EH (cell line): ENCODE measurements around the gene MORN1.
A peak's percentile ranks its signal among the peaks of the same experiment; 100 is the strongest.
"Not testable (repeated sequence)": the region's sequence is repeated elsewhere in the genome, so short reads cannot be mapped to it uniquely, and the experiment has no call there.

Experiments used
- DNase-seq: peaks from one replicate; pipeline ENCODE4 v3.0.0-alpha.2; 2015; ENCODE audit warnings: low read depth

Gene MORN1

DNA sequence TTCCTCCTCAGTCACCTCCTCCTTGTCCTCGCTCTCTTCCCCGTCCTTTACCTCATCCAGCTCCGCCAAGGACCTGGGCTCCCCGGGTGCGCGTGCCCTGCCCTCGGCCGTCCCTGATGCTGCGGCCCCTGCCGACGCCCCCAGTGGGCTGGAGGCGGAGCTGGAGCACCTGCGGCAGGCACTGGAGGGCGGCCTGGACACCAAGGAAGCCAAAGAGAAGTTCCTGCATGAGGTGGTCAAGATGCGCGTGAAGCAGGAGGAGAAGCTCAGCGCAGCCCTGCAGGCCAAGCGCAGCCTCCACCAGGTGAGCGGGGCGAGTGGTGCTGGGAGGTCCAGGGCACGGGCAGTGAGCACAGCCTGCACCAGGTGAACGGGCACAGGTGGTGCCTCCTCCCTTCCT lies 87.1 kb downstream of the MORN1 start:
- no peak for DNase-seq

GRCh38 chr1:2303781-2304180 lies 87.6 kb downstream of the MORN1 start:
- no peak for DNase-seq

GRCh38 chr1:2303016-2303775 lies 88.2 kb downstream of the MORN1 start:
- DNase-seq, result no peak

DNA sequence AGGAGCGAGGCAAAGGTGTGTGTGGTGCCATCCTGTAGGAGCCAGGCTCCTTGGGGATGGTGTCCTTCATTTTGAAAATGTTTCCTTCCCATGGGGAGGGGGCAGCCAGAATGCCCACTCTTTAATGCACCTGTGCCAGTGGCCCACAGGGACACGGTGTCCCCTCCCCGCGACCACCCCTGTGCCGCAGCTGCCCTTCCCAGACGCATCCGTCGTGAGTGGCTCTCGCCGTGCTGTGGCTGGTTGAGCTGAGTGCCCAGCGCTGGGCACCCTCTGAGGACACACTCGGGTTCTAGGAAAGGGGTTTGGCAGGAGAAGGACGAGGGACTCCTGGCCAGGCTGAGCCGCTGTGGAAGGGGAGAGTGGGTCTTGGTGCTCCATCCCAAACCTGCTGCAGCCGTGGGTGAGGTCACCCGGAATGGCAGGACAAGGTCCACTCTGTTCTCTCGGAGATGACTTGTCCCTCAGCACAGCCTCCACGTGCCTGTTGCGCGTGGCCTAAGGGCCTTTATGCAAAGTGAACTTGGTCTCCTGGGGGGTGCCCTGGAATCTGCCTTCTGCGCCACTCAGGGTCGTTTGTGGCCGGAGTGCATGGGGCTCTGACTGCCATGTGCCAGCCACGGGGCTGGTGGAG lies 88.9 kb downstream of the MORN1 start:
- no peak for DNase-seq

DNA sequence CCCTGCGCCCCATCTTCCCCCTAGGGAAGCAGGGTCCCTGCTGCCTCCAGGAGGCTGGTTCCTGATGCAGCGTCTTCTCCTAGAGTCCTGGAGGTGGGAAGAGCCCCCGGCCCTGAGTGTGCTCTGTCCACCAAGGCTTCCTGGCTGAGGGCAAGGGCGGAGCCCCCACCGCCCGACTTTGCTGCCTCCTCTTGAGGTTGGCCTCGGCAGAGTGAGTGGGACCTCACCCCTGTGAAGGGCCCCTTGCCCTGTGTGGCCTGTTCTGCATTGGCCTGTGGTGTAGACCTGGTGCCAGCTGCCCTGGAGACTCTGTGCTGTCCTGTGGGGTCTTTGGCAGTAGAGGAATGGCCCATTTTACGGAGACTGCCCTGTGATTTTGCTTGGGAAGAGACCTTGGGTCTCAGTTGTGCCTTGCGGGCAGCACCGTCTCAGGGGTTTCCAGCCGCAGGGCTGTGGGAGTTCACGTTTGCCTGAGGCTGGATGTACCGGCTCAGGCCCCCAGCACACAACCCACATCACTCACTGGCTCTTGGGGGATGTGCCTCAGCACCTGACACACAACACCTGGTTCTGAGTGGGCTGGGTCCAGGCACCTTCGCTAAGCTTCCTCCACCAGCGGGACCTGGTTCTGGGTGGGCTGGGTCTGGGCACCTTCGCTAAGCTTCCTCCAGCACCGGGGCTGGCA lies 89.6 kb downstream of the MORN1 start:
- DNase-seq, result no peak

- DNase-seq, result peak; percentile 75
Measured at GRCh38 chr1:2300851-2301606, 90.3 kb downstream of the MORN1 start.

GRCh38 chr1:2300004-2300771 lies 91.2 kb downstream of the MORN1 start:
- no peak for DNase-seq

DNA sequence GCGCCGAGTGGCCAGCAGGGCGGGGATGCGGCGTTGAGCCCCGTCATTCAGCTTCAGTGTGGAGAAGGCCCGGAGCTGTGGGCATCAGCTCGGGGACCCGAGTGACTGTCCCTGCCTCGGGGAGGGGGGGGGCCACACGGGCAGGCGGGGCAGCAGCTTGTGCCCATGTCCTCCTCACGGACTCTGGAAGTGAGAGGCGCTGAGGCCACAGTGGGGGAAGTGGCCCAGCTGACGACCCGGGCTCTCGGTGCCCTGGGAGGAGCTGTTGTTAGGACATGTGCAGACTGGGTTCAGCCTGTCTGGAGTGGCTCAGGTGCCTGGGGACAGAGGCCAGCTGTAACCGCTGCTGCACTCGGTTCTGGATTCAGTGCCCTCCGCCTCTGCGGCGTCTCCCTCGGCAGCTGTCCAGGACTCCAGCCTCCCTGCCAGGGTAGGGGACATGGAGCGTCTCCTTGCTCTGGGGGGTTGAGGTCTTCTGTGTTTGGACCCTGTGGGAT lies 92.2 kb downstream of the MORN1 start:
- DNase-seq, result no peak

- no peak for DNase-seq
Measured at GRCh38 chr1:2298685-2299084, 92.7 kb downstream of the MORN1 start.

- DNase-seq, result no peak
Measured at GRCh38 chr1:2297246-2298011, 93.9 kb downstream of the MORN1 start.

DNA sequence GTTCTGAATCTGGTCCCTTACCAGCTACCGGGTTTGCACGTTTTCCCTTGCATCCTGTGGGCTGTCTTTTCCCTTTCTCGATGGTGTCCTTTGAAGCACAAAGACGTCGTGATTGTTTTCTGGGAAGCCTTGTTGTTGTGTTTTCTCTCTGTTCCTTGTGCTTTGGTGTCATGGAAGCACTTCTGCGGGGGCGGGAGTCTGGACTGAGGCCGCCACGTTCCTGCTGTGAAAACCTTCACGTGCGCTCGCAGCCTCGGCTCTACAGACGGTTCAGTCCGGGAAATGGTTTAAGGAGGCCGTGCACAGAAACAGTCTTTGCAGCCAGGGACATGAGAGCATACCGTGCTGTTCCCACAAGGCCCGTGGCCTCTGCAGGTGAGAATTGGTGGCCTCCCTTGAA lies 94.7 kb downstream of the MORN1 start:
- no peak for DNase-seq

- DNase-seq, result not testable (repeated sequence)
Measured at GRCh38 chr1:2296211-2296610, 95.1 kb downstream of the MORN1 start.

DNA sequence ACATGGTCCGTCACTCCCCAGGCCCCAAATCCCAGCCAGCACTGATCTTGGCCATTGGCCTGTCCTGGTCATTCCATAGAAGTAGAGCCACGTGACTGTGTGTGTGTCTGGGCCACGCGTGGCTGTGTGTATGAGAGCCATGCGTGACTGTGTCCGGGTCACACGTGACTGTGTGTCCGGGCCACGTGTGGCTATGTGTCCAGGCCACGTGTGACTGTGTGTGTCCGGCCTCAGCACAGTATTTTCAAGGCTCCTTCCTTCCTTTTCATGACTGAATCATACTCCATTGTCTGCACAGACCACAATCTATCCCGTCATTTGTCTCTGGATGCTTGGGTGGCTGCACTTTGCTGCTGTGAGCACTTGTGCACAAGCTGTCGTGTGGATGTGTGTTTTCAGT lies 95.8 kb downstream of the MORN1 start:
- no peak for DNase-seq

- no peak for DNase-seq
Measured at GRCh38 chr1:2294725-2295078, 96.7 kb downstream of the MORN1 start.

DNA sequence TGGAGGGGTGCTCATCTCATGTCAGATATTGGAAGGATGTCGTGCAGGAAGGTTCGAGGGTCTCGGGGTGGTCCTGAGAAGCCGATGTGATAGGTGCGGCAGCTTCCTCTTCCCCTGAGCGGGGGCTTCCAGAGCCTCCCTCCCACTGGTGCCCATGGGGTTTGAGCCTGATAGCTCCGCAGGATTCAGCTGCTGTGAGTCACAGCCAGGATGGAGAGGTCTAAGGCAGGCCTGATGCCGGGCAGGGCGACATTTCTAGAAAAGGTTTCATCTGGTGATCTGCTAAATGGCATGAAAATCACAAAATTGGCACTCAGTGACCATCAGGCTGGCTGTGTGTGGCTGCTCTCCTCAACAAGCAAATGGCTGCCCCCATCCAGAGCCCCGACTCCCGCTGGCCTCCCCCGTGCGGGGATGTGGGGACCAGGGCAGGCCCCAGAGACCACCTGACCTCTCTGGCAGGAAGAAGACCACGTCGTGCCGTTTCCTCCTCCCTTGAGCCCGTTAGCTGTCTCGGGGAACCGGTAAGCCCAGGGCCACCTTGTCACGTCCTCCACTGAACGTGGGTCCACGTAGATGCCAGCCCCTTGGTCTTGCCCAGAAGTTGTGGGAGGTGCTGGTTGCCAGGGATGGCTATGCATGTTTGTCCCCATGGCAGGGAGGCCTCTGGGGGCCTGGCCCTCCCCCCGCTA lies 97.2 kb downstream of the MORN1 start:
- no peak for DNase-seq

DNA sequence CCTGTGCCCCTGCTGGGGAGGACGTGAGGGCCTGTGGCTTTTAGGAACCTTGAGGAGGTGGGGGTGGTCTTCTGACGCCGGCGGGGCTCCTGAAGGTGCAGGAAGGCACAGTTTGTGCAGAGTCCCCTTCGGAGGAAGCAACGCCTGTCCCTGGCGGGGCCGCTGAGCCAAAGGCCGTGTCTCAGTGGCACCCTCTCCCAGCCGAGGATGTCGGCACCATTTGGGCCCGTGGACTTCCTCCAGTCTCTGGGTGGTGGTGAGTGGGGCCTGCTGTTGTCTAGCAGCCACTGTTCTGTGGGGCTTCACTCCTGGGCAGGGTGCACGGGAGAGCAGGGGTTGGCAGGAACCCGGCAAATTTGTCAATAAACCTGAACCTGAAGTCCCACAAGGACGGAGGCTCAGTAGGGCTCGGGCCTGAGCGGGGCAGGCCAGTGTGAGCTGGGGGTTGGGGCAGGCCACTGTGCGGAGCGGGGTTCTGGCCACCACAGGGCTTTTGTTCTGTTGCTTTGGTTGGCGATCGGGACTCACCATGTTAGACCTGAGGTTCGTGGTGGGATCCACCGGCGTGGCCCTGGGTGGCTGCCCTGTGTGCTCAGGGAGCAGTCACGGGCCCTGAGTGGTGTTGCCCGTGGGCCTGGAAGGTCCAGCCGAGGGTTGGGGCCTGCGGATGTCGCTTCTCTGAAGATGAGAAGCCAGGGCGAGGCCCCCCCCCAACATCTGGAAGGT lies 98.5 kb downstream of the MORN1 start:
- DNase-seq, result no peak

DNA sequence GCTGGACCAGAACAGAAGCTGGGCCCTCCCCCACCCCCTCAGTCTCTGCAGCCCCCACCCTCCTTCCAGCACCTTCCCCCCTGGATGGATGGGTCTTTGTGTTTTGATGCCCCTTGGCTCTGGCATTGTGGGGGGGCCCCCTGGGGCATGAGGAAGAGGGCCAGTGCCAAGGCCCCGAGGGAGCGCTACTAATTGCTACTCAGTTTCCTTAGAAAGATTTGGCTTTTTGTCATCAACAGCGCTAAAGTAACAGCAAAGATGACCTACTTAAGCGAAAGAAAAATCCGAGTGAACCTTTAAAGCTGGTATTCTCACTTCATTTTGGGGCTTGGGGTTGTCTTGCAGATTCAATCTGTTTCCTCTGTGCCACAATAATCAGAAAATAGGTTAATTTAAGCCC lies 99.8 kb downstream of the MORN1 start:
- DNase-seq, result no peak

- peak; percentile 99 for DNase-seq
Measured at GRCh38 chr1:2290595-2291510, 100.5 kb downstream of the MORN1 start.
